Thyroid gland (tissue), 4 donors: Measurements from ENCODE around the gene TRIM14.

Experiments
- POLR2A ChIP-seq, 2 donors: fragments of 450-650 bp; IDR thresholded peaks; one replicate each; pipeline ENCODE4 v1.6.1; 2017; ENCODE audit warnings: antibody characterized with exemption in 2 of 2, mild to moderate bottlenecking in 2 of 2, moderate library complexity in 1 of 2
- TF ChIP-seq, protein P1 (sequence below), 6 experiments: fragments of 200-600 bp in 3 of 6; fragments of 450-650 bp in 3 of 6; sonication (generic) in 3 of 6; IDR thresholded peaks; one replicate each; pipeline ENCODE4 v1.5.1; 2016 to 2019; ENCODE audit warnings: antibody characterized with exemption in 6 of 6, mild to moderate bottlenecking in 2 of 6, inconsistent platforms in 1 of 6, moderate library complexity in 1 of 6

DNA sequence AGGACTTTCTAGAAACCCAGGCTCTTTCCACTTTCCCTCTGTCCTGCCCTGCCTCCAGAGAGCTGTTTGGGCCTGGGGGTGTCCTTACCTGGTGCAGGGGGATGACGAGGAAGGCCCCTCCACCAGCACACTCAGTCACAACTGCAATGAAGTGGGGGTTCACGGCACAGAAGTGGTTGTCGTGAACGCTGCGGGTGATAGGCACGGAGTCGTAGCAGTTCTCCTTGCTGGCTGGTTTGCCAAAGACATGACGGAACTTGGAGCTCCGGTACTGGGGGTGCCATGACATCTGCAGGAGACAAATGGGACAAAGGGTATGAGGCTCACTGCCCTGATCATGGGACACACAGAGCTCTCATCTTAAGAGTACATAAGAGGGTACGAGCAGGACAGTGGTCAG, 38.4 kb upstream of the TRIM14 start:
- TF ChIP-seq POLR2A (IDR thresholded peaks at IDR 0.05), result no peak
- TF ChIP-seq, protein P1, sequence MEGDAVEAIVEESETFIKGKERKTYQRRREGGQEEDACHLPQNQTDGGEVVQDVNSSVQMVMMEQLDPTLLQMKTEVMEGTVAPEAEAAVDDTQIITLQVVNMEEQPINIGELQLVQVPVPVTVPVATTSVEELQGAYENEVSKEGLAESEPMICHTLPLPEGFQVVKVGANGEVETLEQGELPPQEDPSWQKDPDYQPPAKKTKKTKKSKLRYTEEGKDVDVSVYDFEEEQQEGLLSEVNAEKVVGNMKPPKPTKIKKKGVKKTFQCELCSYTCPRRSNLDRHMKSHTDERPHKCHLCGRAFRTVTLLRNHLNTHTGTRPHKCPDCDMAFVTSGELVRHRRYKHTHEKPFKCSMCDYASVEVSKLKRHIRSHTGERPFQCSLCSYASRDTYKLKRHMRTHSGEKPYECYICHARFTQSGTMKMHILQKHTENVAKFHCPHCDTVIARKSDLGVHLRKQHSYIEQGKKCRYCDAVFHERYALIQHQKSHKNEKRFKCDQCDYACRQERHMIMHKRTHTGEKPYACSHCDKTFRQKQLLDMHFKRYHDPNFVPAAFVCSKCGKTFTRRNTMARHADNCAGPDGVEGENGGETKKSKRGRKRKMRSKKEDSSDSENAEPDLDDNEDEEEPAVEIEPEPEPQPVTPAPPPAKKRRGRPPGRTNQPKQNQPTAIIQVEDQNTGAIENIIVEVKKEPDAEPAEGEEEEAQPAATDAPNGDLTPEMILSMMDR (IDR thresholded peaks at IDR 0.05), result no peak
